ENCODE data around the gene PHLDB3.

The PHLDB3 gene

GRCh38 chr19:43499042-43499441 lies 5.5 kb downstream of the PHLDB3 start:
- no peak overlapping the region for H3K27ac ChIP-seq (ENCODE audit: insufficient read depth, low read length, poor library complexity, severe bottlenecking)
- H3K4me1 ChIP-seq (ENCODE audit: control insufficient read depth, insufficient read depth, low read length, poor library complexity, severe bottlenecking) = peaks cover 6% of the 10 kb centered on the region
- no peaks in the 10 kb centered on the region for H3K27me3 ChIP-seq (replicated peaks; ENCODE audit: control insufficient read depth, insufficient read depth, low read length, poor library complexity, severe bottlenecking)
- peaks cover 34% of the 10 kb centered on the region for H3K36me3 ChIP-seq (ENCODE audit: control insufficient read depth, insufficient read depth, low read length)
- DNase-seq = no peak
- H3K4me3 ChIP-seq (ENCODE audit: insufficient read depth, low read depth, low read length, poor library complexity, severe bottlenecking) = no peak overlapping the region
- no peaks in the 10 kb centered on the region for H3K9me3 ChIP-seq (ENCODE audit: control insufficient read depth, low read length)

GRCh38 chr19:43498233-43498842 lies 6.2 kb downstream of the PHLDB3 start:
- Histone ChIP-seq H3K27me3 (replicated peaks; ENCODE audit: control insufficient read depth, insufficient read depth, low read length, poor library complexity, severe bottlenecking) (no peaks in the 10 kb centered on the region), H3K27ac (ENCODE audit: insufficient read depth, low read length, poor library complexity, severe bottlenecking) (no peak overlapping the region), H3K9me3 (ENCODE audit: control insufficient read depth, low read length) (no peaks in the 10 kb centered on the region), H3K36me3 (ENCODE audit: control insufficient read depth, insufficient read depth, low read length) (peaks cover 37% of the 10 kb centered on the region), H3K4me1 (ENCODE audit: control insufficient read depth, insufficient read depth, low read length, poor library complexity, severe bottlenecking) (peaks cover 5% of the 10 kb centered on the region), H3K4me3 (ENCODE audit: insufficient read depth, low read depth, low read length, poor library complexity, severe bottlenecking) (no peak overlapping the region)
- DNase-seq = no peak

GRCh38 chr19:43496960-43497359 lies 7.6 kb downstream of the PHLDB3 start:
- H3K27ac ChIP-seq (ENCODE audit: insufficient read depth, low read length, poor library complexity, severe bottlenecking) = no peak overlapping the region
- no peaks in the 10 kb centered on the region for H3K4me1 ChIP-seq (ENCODE audit: control insufficient read depth, insufficient read depth, low read length, poor library complexity, severe bottlenecking)
- H3K9me3 ChIP-seq (ENCODE audit: control insufficient read depth, low read length) = no peaks in the 10 kb centered on the region
- DNase-seq = no peak
- no peaks in the 10 kb centered on the region for H3K27me3 ChIP-seq (replicated peaks; ENCODE audit: control insufficient read depth, insufficient read depth, low read length, poor library complexity, severe bottlenecking)
- peaks cover 37% of the 10 kb centered on the region for H3K36me3 ChIP-seq (ENCODE audit: control insufficient read depth, insufficient read depth, low read length)
- no peak overlapping the region for H3K4me3 ChIP-seq (ENCODE audit: insufficient read depth, low read depth, low read length, poor library complexity, severe bottlenecking)

- Histone ChIP-seq H3K9me3 (ENCODE audit: control insufficient read depth, low read length) (no peaks in the 10 kb centered on the region), H3K27ac (ENCODE audit: insufficient read depth, low read length, poor library complexity, severe bottlenecking) (no peak overlapping the region), H3K4me3 (ENCODE audit: insufficient read depth, low read depth, low read length, poor library complexity, severe bottlenecking) (no peak overlapping the region), H3K4me1 (ENCODE audit: control insufficient read depth, insufficient read depth, low read length, poor library complexity, severe bottlenecking) (no peaks in the 10 kb centered on the region), H3K36me3 (ENCODE audit: control insufficient read depth, insufficient read depth, low read length) (peaks cover 37% of the 10 kb centered on the region), H3K27me3 (replicated peaks; ENCODE audit: control insufficient read depth, insufficient read depth, low read length, poor library complexity, severe bottlenecking) (no peaks in the 10 kb centered on the region)
- DNase-seq = no peak
Measured at GRCh38 chr19:43495082-43495481, 9.5 kb downstream of the PHLDB3 start.

- Histone ChIP-seq H3K4me3 (ENCODE audit: insufficient read depth, low read depth, low read length, poor library complexity, severe bottlenecking) (no peak overlapping the region), H3K27me3 (replicated peaks; ENCODE audit: control insufficient read depth, insufficient read depth, low read length, poor library complexity, severe bottlenecking) (no peaks in the 10 kb centered on the region), H3K27ac (ENCODE audit: insufficient read depth, low read length, poor library complexity, severe bottlenecking) (no peak overlapping the region), H3K36me3 (ENCODE audit: control insufficient read depth, insufficient read depth, low read length) (peaks cover 20% of the 10 kb centered on the region), H3K9me3 (ENCODE audit: control insufficient read depth, low read length) (no peaks in the 10 kb centered on the region), H3K4me1 (ENCODE audit: control insufficient read depth, insufficient read depth, low read length, poor library complexity, severe bottlenecking) (no peaks in the 10 kb centered on the region)
- no peak for DNase-seq
Measured at GRCh38 chr19:43490759-43491158, 13.8 kb downstream of the PHLDB3 start.

- Histone ChIP-seq H3K4me1 (ENCODE audit: control insufficient read depth, insufficient read depth, low read length, poor library complexity, severe bottlenecking) (no peaks in the 10 kb centered on the region), H3K9me3 (ENCODE audit: control insufficient read depth, low read length) (no peaks in the 10 kb centered on the region)
Measured at GRCh38 chr19:43489979-43490599, 14.5 kb downstream of the PHLDB3 start.

GRCh38 chr19:43489310-43489709 lies 15.2 kb downstream of the PHLDB3 start:
- Histone ChIP-seq H3K36me3 (ENCODE audit: control insufficient read depth, insufficient read depth, low read length) (peaks cover 5% of the 10 kb centered on the region), H3K4me3 (ENCODE audit: insufficient read depth, low read depth, low read length, poor library complexity, severe bottlenecking) (no peak overlapping the region), H3K9me3 (ENCODE audit: control insufficient read depth, low read length) (no peaks in the 10 kb centered on the region), H3K4me1 (ENCODE audit: control insufficient read depth, insufficient read depth, low read length, poor library complexity, severe bottlenecking) (no peaks in the 10 kb centered on the region), H3K27ac (ENCODE audit: insufficient read depth, low read length, poor library complexity, severe bottlenecking) (no peak overlapping the region), H3K27me3 (replicated peaks; ENCODE audit: control insufficient read depth, insufficient read depth, low read length, poor library complexity, severe bottlenecking) (no peaks in the 10 kb centered on the region)
- DNase-seq = no peak

More at GRCh38 chr19:43489979-43490599, 14.5 kb downstream of the PHLDB3 start:
- DNase-seq = no peak
- no peaks in the 10 kb centered on the region for H3K27me3 ChIP-seq (replicated peaks; ENCODE audit: control insufficient read depth, insufficient read depth, low read length, poor library complexity, severe bottlenecking)
- no peak overlapping the region for H3K27ac ChIP-seq (ENCODE audit: insufficient read depth, low read length, poor library complexity, severe bottlenecking)
- peaks cover 13% of the 10 kb centered on the region for H3K36me3 ChIP-seq (ENCODE audit: control insufficient read depth, insufficient read depth, low read length)
- no peak overlapping the region for H3K4me3 ChIP-seq (ENCODE audit: insufficient read depth, low read depth, low read length, poor library complexity, severe bottlenecking)

- no peaks in the 10 kb centered on the region for H3K36me3 ChIP-seq (ENCODE audit: control insufficient read depth, insufficient read depth, low read length)
- no peak overlapping the region for H3K4me3 ChIP-seq (ENCODE audit: insufficient read depth, low read depth, low read length, poor library complexity, severe bottlenecking)
- no peak overlapping the region for H3K27ac ChIP-seq (ENCODE audit: insufficient read depth, low read length, poor library complexity, severe bottlenecking)
Measured at GRCh38 chr19:43488179-43488578, 16.4 kb downstream of the PHLDB3 start.

GRCh38 chr19:43486412-43486811 lies 18.1 kb downstream of the PHLDB3 start:
- Histone ChIP-seq H3K27ac (ENCODE audit: insufficient read depth, low read length, poor library complexity, severe bottlenecking) (no peak overlapping the region), H3K4me1 (ENCODE audit: control insufficient read depth, insufficient read depth, low read length, poor library complexity, severe bottlenecking) (no peaks in the 10 kb centered on the region), H3K4me3 (ENCODE audit: insufficient read depth, low read depth, low read length, poor library complexity, severe bottlenecking) (no peak overlapping the region), H3K36me3 (ENCODE audit: control insufficient read depth, insufficient read depth, low read length) (no peaks in the 10 kb centered on the region), H3K9me3 (ENCODE audit: control insufficient read depth, low read length) (no peaks in the 10 kb centered on the region), H3K27me3 (replicated peaks; ENCODE audit: control insufficient read depth, insufficient read depth, low read length, poor library complexity, severe bottlenecking) (no peaks in the 10 kb centered on the region)
- no peak for DNase-seq

More at GRCh38 chr19:43488179-43488578, 16.4 kb downstream of the PHLDB3 start:
- no peak for DNase-seq
- H3K9me3 ChIP-seq (ENCODE audit: control insufficient read depth, low read length) = no peaks in the 10 kb centered on the region
- H3K27me3 ChIP-seq (replicated peaks; ENCODE audit: control insufficient read depth, insufficient read depth, low read length, poor library complexity, severe bottlenecking) = no peaks in the 10 kb centered on the region
- no peaks in the 10 kb centered on the region for H3K4me1 ChIP-seq (ENCODE audit: control insufficient read depth, insufficient read depth, low read length, poor library complexity, severe bottlenecking)

GRCh38 chr19:43485951-43486350 lies 18.6 kb downstream of the PHLDB3 start:
- no peaks in the 10 kb centered on the region for H3K4me1 ChIP-seq (ENCODE audit: control insufficient read depth, insufficient read depth, low read length, poor library complexity, severe bottlenecking)
- no peaks in the 10 kb centered on the region for H3K27me3 ChIP-seq (replicated peaks; ENCODE audit: control insufficient read depth, insufficient read depth, low read length, poor library complexity, severe bottlenecking)
- no peak for DNase-seq
- H3K27ac ChIP-seq (ENCODE audit: insufficient read depth, low read length, poor library complexity, severe bottlenecking) = no peak overlapping the region
- no peak overlapping the region for H3K4me3 ChIP-seq (ENCODE audit: insufficient read depth, low read depth, low read length, poor library complexity, severe bottlenecking)
- H3K36me3 ChIP-seq (ENCODE audit: control insufficient read depth, insufficient read depth, low read length) = no peaks in the 10 kb centered on the region
- no peaks in the 10 kb centered on the region for H3K9me3 ChIP-seq (ENCODE audit: control insufficient read depth, low read length)
